H1 (cell line): ENCODE results near the gene RRP12. TPM values are rescaled to one million over a fixed set of nuclear protein-coding genes. Genes with fewer than 3 reads are reported as not detected.

Experiments
- EZH2 ChIP-seq: fragments of 200-600 bp; sonication (generic); IDR thresholded peaks from 2 replicates; pipeline ENCODE4 v1.7.1; 2012; ENCODE audit warnings: low read depth, mild to moderate bottlenecking, moderate library complexity, low read length, inconsistent platforms; ENCODE audit not compliant: severe bottlenecking
- polyA plus RNA-seq, 7 experiments: library from polyadenylated mRNA; depleted of rRNA in 3 of 7; stranded (reverse) in 5 of 7; unstranded in 2 of 7; fragments of >200 nt in 5 of 7; fragments of 200-250 nt in 2 of 7; gene quantifications; 1 replicate in 5 of 7; 2 replicates in 1 of 7; 4 replicates in 1 of 7; pipeline versions ENCODE4 v1.2.1 to v1.2.3, GENCODE V29; 2011 to 2013; ENCODE audit warnings: missing spikeins in 2 of 7, mixed read lengths in 2 of 7
- total RNA-seq: library from RNA; stranded (reverse); fragmentation: NEBNext Ultra II Directional; extraction: Animal tissue kit (Norgen Biotek cat#: 25700); gene quantifications from 2 replicates; pipeline ENCODE4 v1.2.1, GENCODE V29; 2021

RRP12 gene
- total and polyA plus RNA-seq, 2 of the 8 experiments (the other 6 are each of a cell fraction or from before 2014, with no cell fraction given), result 21.0 to 65.8 TPM

GRCh38 chr10:97385565-97385964, 15.6 kb downstream of the RRP12 start (continued):
- no peak for TF ChIP-seq EZH2
